HCT116 (cell line): ENCODE results near the gene IL23A. TPM values are rescaled to one million over a fixed set of nuclear protein-coding genes. Genes with fewer than 3 reads are reported as not detected.

Experiments used
- ATAC-seq: fragments of 200-7000 bp; cut with Tn5 transposase; 2 replicates; pipeline ENCODE4 v1.9.1; 2020; ENCODE audit warnings: mild to moderate bottlenecking, moderate library complexity
- BruUV-seq: library from RNA; stranded (reverse); fragments of 400-500 nt; replicated peaks from 2 replicates; lab custom pipeline; 2021; lab: Mats Ljungman, UMichigan
- CTCF ChIA-PET: fragments of 300-600 bp; sonication (Branson Sonifier 250); formaldehyde crosslinking; loops from one replicate; lab custom pipeline; 2021; ENCODE audit warnings: antibody characterized with exemption; lab: Charles Lee
- POLR2A ChIA-PET: fragments of 300-600, 350-600 bp; sonication (Branson Sonifier 250); formaldehyde crosslinking; loops from one replicate; lab custom pipeline; 2021; ENCODE audit warnings: antibody characterized with exemption; lab: Charles Lee
- RAD21 ChIA-PET, 2 experiments: fragments of 300-600 bp; sonication (Branson Sonifier 250); formaldehyde crosslinking; loops; one replicate each; lab custom pipeline; 2023; ENCODE audit warnings: low total read pairs in 2 of 2; ENCODE audit not compliant: uncharacterized antibody in 2 of 2, unreplicated experiment in 2 of 2, low non-redundant PET in 1 of 2; lab: Charles Lee
- DNase-seq: peaks from one replicate; pipeline ENCODE4 v3.0.0-alpha.2; 2010; ENCODE audit warnings: low read depth, low spot score
- H2AFZ ChIP-seq: fragments of 200-600 bp; shearing (Covaris generic), sonication (generic); 2 replicates; pipeline ENCODE4 v1.6.1; 2017; ENCODE audit warnings: low read depth, mixed run types, mixed read lengths, antibody characterized with exemption, low read length; ENCODE audit not compliant: poor library complexity, severe bottlenecking
- H3K27ac ChIP-seq: 2 replicates; pipeline ENCODE4 v1.5.1; 2012; ENCODE audit warnings: low read depth, low read length
- H3K27me3 ChIP-seq: fragments of 200-600 bp; sonication (generic); 2 replicates; pipeline ENCODE4 v1.6.1; 2016; ENCODE audit warnings: mixed run types, low read length, mixed read lengths; ENCODE audit not compliant: insufficient read depth
- H3K36me3 ChIP-seq, 2 experiments: fragments of 200-500 bp in 1 of 2; fragments of 200-600 bp in 1 of 2; sonication (Bioruptor generic) in 1 of 2; sonication (generic) in 1 of 2; 2 replicates each; pipeline versions ENCODE4 v1.5.1 to v1.6.1; 2014 to 2016; ENCODE audit warnings: low read length in 2 of 2, inconsistent platforms in 1 of 2, mixed read lengths in 1 of 2, mixed run types in 1 of 2; ENCODE audit not compliant: insufficient read depth in 2 of 2, control insufficient read depth in 1 of 2
- H3K4me1 ChIP-seq, 2 experiments: fragments of 200-600 bp in 1 of 2; sonication (generic) in 1 of 2; 2 replicates each; pipeline versions ENCODE4 v1.5.1 to v1.6.1; 2012 to 2017; ENCODE audit warnings: low read length in 2 of 2, inconsistent platforms in 1 of 2, mild to moderate bottlenecking in 1 of 2, mixed read lengths in 1 of 2, mixed run types in 1 of 2, moderate library complexity in 1 of 2; ENCODE audit not compliant: insufficient read depth in 2 of 2, control insufficient read depth in 1 of 2
- H3K4me2 ChIP-seq: fragments of 200-600 bp; sonication (generic); 2 replicates; pipeline ENCODE4 v1.6.1; 2017; ENCODE audit warnings: mixed run types, low read length, mixed read lengths
- H3K4me3 ChIP-seq, 2 experiments: fragments of 200-600 bp in 1 of 2; sonication (generic) in 1 of 2; replicated peaks in 1 of 2; 2 replicates each; pipeline ENCODE4 v1.5.1; 2011 to 2016; ENCODE audit warnings: low read length in 2 of 2, control low read depth in 1 of 2, low read depth in 1 of 2, mild to moderate bottlenecking in 1 of 2, mixed read lengths in 1 of 2, mixed run types in 1 of 2
- H3K79me2 ChIP-seq: fragments of 200-600 bp; sonication (generic); 2 replicates; pipeline ENCODE4 v1.6.1; 2017; ENCODE audit warnings: mild to moderate bottlenecking, mixed run types, low read length, moderate library complexity, mixed read lengths; ENCODE audit not compliant: insufficient read depth
- H3K9ac ChIP-seq: fragments of 200-600 bp; sonication (generic); 2 replicates; pipeline ENCODE4 v1.6.1; 2016; ENCODE audit warnings: low read length, mixed read lengths
- H3K9me2 ChIP-seq: fragments of 200-600 bp; sonication (generic), shearing (Covaris generic); 2 replicates; pipeline ENCODE4 v1.6.1; 2017; ENCODE audit warnings: mixed run types, mild to moderate bottlenecking, moderate library complexity; ENCODE audit not compliant: insufficient read depth
- H3K9me3 ChIP-seq, 2 experiments: fragments of 200-500 bp in 1 of 2; fragments of 200-600 bp in 1 of 2; sonication (Bioruptor generic) in 1 of 2; sonication (generic) in 1 of 2; 2 replicates each; pipeline ENCODE4 v1.6.1; 2014 to 2017; ENCODE audit warnings: low read length in 2 of 2, mixed read lengths in 2 of 2, inconsistent platforms in 1 of 2, low read depth in 1 of 2, mild to moderate bottlenecking in 1 of 2, mixed run types in 1 of 2, moderate library complexity in 1 of 2; ENCODE audit not compliant: control insufficient read depth in 1 of 2, insufficient read depth in 1 of 2
- H4K20me1 ChIP-seq: fragments of 200-600 bp; sonication (generic), shearing (Covaris generic); 2 replicates; pipeline ENCODE4 v1.6.1; 2017; ENCODE audit warnings: mixed run types, mild to moderate bottlenecking, moderate library complexity; ENCODE audit not compliant: insufficient read depth
- CEBPB ChIP-seq: IDR thresholded peaks from 2 replicates; pipeline ENCODE4 v1.6.1; 2012; ENCODE audit warnings: low read depth
- EZH2phosphoT487 ChIP-seq: fragments of 200-600 bp; IDR thresholded peaks from 2 replicates; pipeline ENCODE4 v1.6.1; 2018; ENCODE audit warnings: antibody characterized with exemption, borderline replicate concordance
- FOSL1 ChIP-seq: IDR thresholded peaks from 2 replicates; pipeline ENCODE4 v1.6.1; 2012; ENCODE audit warnings: low read depth
- MAX ChIP-seq: IDR thresholded peaks from 2 replicates; pipeline ENCODE4 v1.6.1; 2012
- RAD21 ChIP-seq: IDR thresholded peaks from 2 replicates; pipeline ENCODE4 v1.6.1; 2012; ENCODE audit warnings: low read depth, mild to moderate bottlenecking
- REST ChIP-seq: IDR thresholded peaks from 2 replicates; pipeline ENCODE4 v1.6.1; 2012; ENCODE audit warnings: low read depth
- SRF ChIP-seq: IDR thresholded peaks from 2 replicates; pipeline ENCODE4 v1.6.1; 2012; ENCODE audit warnings: low read depth
- ZNF274 ChIP-seq: fragments of 200-500 bp; sonication (Bioruptor generic); IDR thresholded peaks from 2 replicates; pipeline ENCODE4 v1.6.1; 2014; ENCODE audit warnings: mild to moderate bottlenecking, low read depth, low read length, inconsistent platforms
- intact Hi-C: fragments of 100-400 bp; cut with micrococcal nuclease; formaldehyde crosslinking; loops from 2 replicates; pipeline ENCODE4 v1.10.0; 2022
- total RNA-seq: library from RNA; stranded (reverse); gene quantifications from one replicate; pipeline ENCODE4 v1.2.1, GENCODE V29; 2021; ENCODE audit not compliant: unreplicated experiment

IL23A gene
- total RNA-seq, 1 experiment from 2014 or later, result 0.59 TPM

- TF ChIP-seq REST, result no peak
Measured at GRCh38 chr12:56311003-56311402, 27.7 kb upstream of the IL23A start (continued).

GRCh38 chr12:56315249-56315621 lies 23.4 kb upstream of the IL23A start:
- ChIA-PET POLR2A (interaction anchor here (0.9 to 1.7 kb wide), 7 partner anchors 17 to 149 kb away, joined by 3 to 15 read pairs (median 4); partner anchors contain the start of genes PAN2, RNF41 and STAT2), RAD21 (interaction anchor here in 1 of 2 experiments (0.9 kb wide), 1 partner anchor 45 kb away, joined by 3 read pairs; the partner anchor contains the start of gene STAT2), CTCF (interaction anchor here (0.6 to 2.7 kb wide), 6 partner anchors 18 to 149 kb away, joined by 3 to 17 read pairs (median 5); partner anchors contain the start of genes PAN2 and STAT2)
- H3K27me3 ChIP-seq, result no peaks in the 10 kb centered on the region
- H3K4me3 ChIP-seq, result peak overlapping the region; percentile 95 to 99
- H3K79me2 ChIP-seq, result peaks cover 23% of the 10 kb centered on the region
- H3K9me3 ChIP-seq, result no peaks in the 10 kb centered on the region
- TSS peak; percentile 78 for BruUV-seq
- H2AFZ ChIP-seq, result no peak overlapping the region
- no peak for DNase-seq
- intact Hi-C loops, result loop anchor here (5.0 kb wide), 1 partner anchor 147 kb away; no protein-coding TSS in a partner anchor
- ATAC-seq, result peak; percentile 1
- peak overlapping the region; percentile 79 for H3K27ac ChIP-seq
- H3K4me1 ChIP-seq, result peaks cover 6 to 16% of the 10 kb centered on the region in 2 experiments; a peak in 3 of 4 replicates
- H3K36me3 ChIP-seq, result peaks cover 7 to 13% of the 10 kb centered on the region in 2 experiments; a peak in 3 of 4 replicates
- peak overlapping the region; percentile 95 for H3K4me2 ChIP-seq
- no peaks in the 10 kb centered on the region for H4K20me1 ChIP-seq
- peak overlapping the region; percentile 97 for H3K9ac ChIP-seq
- H3K9me2 ChIP-seq, result no peaks in the 10 kb centered on the region
- TF ChIP-seq SRF (no peak), MAX (no peak), ZNF274 (no peak), RAD21 (no peak), EZH2phosphoT487 (no peak), CEBPB (no peak), FOSL1 (no peak)
